Stimulated activated CD4-positive, alpha-beta T cell treated with anti-CD3 and anti-CD28 coated beads, Interleukin-4, amount 100 ng/mL, for 1 hour (primary cell): ENCODE data around the gene ZBTB38.

ENCODE experiments used
- DNase-seq: peaks from one replicate; pipeline ENCODE4 v3.0.0-alpha.2; 2020

Gene ZBTB38

GRCh38 chr3:141388395-141388794 lies 20.1 kb downstream of the ZBTB38 start:
- no peak for DNase-seq

- DNase-seq, result no peak
Measured at GRCh38 chr3:141388823-141389621, 20.7 kb downstream of the ZBTB38 start.

GRCh38 chr3:141389703-141390102 lies 21.4 kb downstream of the ZBTB38 start:
- DNase-seq, result no peak

GRCh38 chr3:141390747-141391146 lies 22.4 kb downstream of the ZBTB38 start:
- DNase-seq, result no peak

- no peak for DNase-seq
Measured at GRCh38 chr3:141391298-141391990, 23.1 kb downstream of the ZBTB38 start.

- no peak for DNase-seq
Measured at GRCh38 chr3:141391991-141392316, 23.6 kb downstream of the ZBTB38 start.

GRCh38 chr3:141392416-141392815 lies 24.1 kb downstream of the ZBTB38 start:
- no peak for DNase-seq

GRCh38 chr3:141392897-141393734 lies 24.8 kb downstream of the ZBTB38 start:
- no peak for DNase-seq

- DNase-seq, result no peak
Measured at GRCh38 chr3:141393735-141394076, 25.4 kb downstream of the ZBTB38 start.

GRCh38 chr3:141394560-141394959 lies 26.3 kb downstream of the ZBTB38 start:
- DNase-seq, result no peak

GRCh38 chr3:141395005-141395589 lies 26.8 kb downstream of the ZBTB38 start:
- DNase-seq, result no peak

GRCh38 chr3:141397996-141398395 lies 29.7 kb downstream of the ZBTB38 start:
- DNase-seq, result no peak

GRCh38 chr3:141399200-141399599 lies 30.9 kb downstream of the ZBTB38 start:
- no peak for DNase-seq

- DNase-seq, result no peak
Measured at GRCh38 chr3:141400073-141400971, 32.0 kb downstream of the ZBTB38 start.

GRCh38 chr3:141401095-141401494 lies 32.8 kb downstream of the ZBTB38 start:
- no peak for DNase-seq

- peak; percentile 53 for DNase-seq
Measured at GRCh38 chr3:141401573-141402475, 33.5 kb downstream of the ZBTB38 start.

GRCh38 chr3:141402476-141403171 lies 34.3 kb downstream of the ZBTB38 start:
- peak; percentile 44 for DNase-seq

- DNase-seq, result no peak
Measured at GRCh38 chr3:141403576-141403975, 35.3 kb downstream of the ZBTB38 start.

- no peak for DNase-seq
Measured at GRCh38 chr3:141405025-141405424, 36.7 kb downstream of the ZBTB38 start.

- DNase-seq, result no peak
Measured at GRCh38 chr3:141405591-141405990, 37.3 kb downstream of the ZBTB38 start.

- no peak for DNase-seq
Measured at GRCh38 chr3:141406265-141406664, 38.0 kb downstream of the ZBTB38 start.
